Fibroblast of skin of abdomen (primary cell): ENCODE measurements around the gene RORB. TPM values are rescaled to one million over a fixed set of nuclear protein-coding genes. Genes with fewer than 3 reads are reported as not detected.
A peak's percentile ranks its signal among the peaks of the same experiment; 100 is the strongest.

Source experiments
- DNase-seq: peaks from one replicate; pipeline ENCODE4 v3.0.0-alpha.2; 2013
- polyA plus RNA-seq, 2 experiments: library from polyadenylated mRNA; unstranded; fragments of 120-200 nt; gene quantifications; one replicate each; pipeline ENCODE4 v1.2.1, GENCODE V29; 2013; ENCODE audit not compliant: insufficient read length in 2 of 2

The RORB gene
- polyA plus RNA-seq (2013, experiment 1 of 2; ENCODE audit: insufficient read length) = 0.03 TPM
- 0.02 TPM for polyA plus RNA-seq (2013, experiment 2 of 2; ENCODE audit: insufficient read length)

DNA sequence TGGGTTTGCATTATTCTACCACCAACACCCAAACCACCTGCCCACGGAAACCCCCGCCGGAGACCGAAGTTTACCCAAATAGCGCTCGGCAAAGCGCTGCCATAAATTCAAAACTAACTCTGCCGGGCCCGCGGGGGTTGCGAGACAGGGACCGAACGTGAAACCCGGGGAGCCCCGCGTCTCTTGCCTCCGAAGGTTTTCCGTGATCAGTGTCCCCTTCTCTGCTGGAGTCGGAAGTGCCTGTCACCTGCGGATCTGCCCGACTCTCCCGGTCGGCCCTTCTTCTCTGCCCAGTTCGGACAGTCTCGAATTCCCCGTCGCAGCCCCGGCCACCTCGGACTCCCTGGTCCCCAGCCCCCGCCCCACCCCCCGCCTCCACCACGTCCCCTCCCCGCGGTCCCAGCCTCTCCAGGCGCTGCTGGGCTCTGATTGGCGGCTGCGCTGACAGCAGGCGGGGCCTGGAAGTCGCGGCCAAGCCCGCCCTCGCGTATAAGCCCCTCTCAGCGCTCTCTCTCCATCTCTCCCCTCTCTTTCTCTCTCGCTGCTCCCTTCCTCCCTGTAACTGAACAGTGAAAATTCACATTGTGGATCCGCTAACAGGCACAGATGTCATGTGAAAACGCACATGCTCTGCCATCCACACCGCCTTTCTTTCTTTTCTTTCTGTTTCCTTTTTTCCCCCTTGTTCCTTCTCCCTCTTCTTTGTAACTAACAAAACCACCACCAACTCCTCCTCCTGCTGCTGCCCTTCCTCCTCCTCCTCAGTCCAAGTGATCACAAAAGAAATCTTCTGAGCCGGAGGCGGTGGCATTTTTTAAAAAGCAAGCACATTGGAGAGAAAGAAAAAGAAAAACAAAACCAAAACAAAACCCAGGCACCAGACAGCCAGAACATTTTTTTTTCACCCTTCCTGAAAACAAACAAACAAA is at the start of gene RORB:
Gene RORB (plus strand): TSS at position 517 of the 929 bp plus-strand sequence. CDS start 642 bp downstream, outside the sequence.
- DNase-seq = peak; percentile 29

DNA sequence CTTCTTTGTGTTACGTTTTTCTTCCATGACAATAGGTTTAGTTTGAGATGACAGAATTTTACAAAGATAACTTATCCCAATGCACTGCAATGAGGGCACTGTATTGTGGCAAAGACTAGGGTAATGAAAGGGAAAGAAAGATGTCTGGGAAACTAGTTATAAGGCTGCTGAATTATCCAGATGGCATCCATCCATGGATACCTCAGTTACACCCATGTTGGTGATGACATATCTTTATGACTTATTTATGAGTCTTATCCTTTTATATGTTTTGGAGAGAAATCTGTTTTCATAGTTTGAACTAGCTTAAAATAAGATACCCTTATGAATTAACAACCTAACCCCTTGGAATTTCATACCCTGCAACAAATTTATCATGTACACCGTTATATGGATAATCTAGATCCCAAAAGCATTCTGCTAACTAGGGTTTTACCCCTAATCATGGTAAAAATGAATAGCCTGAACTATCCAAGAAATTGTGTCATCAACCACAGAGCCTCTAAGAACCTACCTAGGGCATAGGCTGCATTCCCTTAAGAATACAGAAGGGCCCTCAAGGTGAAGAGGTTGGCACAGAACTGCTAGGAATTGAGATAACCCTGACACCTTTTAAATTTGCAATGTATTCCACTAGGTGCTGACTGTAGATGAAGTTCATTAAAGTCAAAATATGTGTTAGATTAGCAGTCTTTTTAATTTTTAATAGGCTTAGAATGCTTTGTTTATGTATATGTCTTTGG is 49.5 kb upstream of the RORB start:
- DNase-seq = no peak

DNA sequence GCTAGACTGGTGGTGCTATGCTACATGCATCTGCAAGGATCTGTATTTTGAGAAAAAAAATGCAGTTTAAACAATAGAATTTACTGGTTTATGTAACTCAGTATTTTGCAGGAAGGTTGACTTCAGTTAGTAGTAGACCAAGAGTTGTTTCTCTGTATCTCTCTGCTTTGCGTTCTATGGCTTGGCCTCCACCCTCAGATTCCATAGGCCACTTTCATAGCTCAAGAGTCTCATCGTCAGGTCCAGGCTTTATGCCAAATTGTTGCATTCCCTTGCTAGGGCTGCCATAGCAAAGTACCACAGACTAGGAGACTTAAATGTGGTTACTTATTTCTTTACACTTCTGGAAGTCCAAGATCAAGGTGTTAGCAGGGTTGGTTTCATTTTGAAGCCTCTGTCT is 48.1 kb upstream of the RORB start:
- DNase-seq = no peak

GRCh38 chr9:74458832-74459231 is 38.3 kb upstream of the RORB start:
- no peak for DNase-seq

GRCh38 chr9:74463825-74464224 is 33.3 kb upstream of the RORB start:
- DNase-seq = no peak

GRCh38 chr9:74478606-74479005 is 18.5 kb upstream of the RORB start:
- DNase-seq = no peak

DNA sequence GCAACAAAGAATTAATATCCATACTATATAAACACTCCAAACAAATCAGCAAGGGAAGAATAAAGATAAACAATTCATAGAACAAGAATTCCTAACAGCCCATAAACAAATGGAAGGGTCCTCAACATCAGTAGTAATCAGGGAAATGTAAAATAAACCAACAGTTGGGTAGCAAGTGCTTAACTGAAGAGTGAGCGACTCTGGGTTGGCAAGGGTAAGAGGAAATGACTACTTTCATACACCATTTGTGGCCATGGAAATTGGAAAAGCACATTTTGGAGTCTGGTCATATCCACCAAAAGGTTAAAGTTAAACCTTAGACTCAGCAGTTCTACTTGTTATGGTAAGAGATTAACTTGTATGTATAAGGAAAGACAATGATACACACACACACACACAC is 17.4 kb upstream of the RORB start:
- DNase-seq = no peak

DNA sequence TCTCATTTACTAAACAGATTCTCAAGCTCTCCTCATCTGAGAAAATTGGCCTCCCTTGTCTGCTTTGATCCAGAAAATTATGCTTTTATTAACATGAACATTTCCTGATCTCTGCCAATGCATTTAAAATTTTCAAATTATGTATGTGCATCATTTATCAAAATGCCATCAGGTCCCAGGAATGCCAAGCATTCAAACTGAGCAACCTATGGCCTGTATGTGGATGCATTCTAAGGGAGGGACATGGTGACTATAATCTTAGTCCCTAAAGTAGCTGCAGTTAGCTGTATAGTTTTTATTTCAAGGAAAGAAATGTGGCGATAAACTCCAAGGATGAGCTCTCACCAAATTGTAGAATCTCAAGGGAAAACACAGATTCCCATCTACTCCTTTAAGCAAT is 9.7 kb upstream of the RORB start:
- DNase-seq = no peak

GRCh38 chr9:74493512-74493911 is 3.6 kb upstream of the RORB start:
- DNase-seq = no peak

DNA sequence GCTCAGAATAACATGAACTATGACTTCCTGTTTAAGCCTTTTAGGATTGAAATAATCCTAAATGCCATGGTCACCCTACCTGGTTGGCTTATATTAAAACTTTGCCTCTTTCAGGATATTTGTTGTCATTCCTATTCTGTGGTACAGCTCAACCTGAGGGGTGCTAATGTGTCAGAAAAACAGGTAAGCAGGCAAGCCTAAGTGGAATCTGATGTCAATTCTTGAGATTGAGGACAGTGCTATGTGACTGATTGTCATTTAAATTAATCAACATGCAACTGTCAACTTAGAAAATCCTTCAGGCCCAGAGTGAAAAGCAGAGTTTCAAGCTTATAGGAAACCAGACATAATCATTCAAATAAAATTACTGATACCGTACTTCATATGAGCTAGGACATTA is 2.6 kb upstream of the RORB start:
- no peak for DNase-seq

DNA sequence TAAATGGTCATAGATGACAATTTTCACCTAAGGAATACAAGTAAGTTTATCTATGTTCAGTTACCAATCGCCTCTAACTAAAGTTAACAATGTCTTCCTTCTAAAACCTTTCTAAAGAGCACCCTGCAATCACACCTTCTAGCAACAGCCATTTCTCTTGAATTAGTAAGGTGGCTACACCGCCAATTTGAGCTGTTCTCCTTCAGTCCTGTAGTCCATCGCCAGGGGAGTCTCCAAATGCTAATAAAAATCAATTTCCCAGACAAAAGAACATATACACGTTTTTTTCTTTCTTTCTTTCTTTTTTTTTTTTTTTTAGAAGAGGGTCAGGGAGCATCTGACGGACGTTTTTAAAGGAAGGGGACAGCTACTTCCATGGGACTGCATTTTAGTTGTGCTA is 729 bp upstream of the RORB start:
- DNase-seq = no peak

DNA sequence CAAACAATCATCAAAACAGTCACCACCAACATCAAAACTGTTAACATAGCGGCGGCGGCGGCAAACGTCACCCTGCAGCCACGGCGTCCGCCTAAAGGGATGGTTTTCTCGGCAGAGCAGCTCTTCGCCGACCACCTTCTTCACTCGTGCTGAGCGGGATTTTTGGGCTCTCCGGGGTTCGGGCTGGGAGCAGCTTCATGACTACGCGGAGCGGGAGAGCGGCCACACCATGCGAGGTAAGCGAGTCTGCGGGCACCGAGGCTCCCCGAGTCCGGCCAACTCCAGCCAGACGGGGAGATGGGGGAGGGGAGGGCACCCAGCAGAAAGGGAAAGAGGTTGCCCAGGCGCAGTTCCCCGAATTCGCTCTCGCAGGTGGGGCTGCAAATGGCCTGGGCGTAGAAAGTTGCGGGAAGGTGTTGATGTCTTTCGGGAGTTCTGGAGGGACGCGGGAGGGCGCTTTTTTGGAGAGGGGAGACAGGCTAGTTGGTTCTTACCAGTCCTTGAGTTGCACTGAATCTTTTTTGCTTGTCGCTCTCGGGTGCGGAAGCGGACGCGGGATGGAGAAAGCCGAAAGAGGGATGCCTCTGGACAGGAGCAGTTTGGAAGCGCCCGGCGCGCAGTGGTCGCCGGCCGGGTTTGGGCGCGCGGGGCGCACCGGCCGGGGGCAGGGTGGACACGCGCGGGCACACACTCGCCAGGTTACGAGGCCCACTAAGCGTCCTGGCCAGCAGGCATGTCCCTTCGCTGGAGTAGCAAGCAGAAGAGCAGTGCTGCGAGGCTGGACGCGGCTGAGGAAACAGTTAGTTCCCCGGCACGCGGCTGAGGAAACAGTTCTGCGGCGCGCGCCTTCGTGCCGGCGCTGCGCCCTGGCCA is 849 bp downstream of the RORB start:
- DNase-seq = peak; percentile 6

- DNase-seq = no peak
Observed at GRCh38 chr9:74498621-74499095, 1.5 kb downstream of the RORB start.

GRCh38 chr9:74499111-74499601 is 2.0 kb downstream of the RORB start:
- DNase-seq = no peak

- no peak for DNase-seq
Observed at GRCh38 chr9:74499770-74500583, 2.8 kb downstream of the RORB start.

GRCh38 chr9:74500584-74500924 is 3.4 kb downstream of the RORB start:
- DNase-seq = no peak

DNA sequence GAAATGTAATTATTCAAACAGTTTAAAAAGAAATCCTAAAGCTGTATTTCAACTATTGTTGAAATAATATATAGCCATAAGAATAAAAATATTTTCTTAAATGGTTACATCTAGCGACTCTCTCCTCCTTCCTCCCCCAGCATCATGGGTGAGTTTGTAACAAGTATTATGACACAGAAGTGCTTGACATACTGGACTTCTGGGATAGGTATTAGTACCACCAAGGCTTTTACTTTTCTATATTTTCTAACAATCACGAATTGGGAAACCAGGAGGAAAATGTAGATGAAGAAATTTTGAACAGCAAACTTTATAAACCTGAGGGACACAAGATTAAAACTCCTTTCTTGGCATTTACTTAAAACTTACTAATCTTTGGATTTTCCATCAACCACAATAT is 4.4 kb downstream of the RORB start:
- no peak for DNase-seq

DNA sequence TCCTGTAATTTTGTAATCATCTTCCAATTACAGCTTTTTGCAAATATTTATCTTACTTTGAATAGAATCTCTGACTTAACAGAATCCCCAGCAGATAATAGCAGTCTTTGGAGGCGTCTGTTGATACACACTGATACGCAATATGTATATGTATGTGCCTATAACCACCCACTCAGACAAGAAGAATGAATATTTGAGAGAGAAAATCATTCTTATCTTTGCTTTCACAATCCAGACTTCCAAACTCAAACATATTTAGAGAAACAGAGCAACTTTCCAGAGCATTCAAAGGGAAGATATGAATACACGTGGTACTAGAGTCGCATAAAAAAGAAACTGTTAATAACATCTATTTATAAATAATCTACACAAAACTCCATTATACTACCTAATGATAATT is 6.1 kb downstream of the RORB start:
- DNase-seq = no peak

GRCh38 chr9:74503666-74504065 is 6.5 kb downstream of the RORB start:
- no peak for DNase-seq

DNA sequence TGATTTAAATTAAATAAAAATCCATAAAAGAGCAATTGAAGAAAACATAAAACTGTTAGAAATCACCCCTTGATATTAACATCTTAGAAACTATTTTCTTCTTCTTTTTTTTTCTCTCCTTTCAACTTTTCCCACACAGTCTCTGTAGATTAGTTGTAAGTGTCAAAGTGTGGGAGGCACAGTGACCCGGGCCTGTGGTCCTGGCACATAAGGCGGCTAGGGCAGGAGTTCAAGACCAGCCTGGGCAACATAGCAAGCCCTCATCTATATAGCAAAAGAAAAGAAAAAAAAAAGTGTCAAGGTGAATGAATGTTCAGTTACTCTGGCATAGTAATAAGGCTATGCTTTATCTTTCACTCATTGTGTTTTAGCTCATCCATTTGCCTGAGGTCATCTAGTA is 14.2 kb downstream of the RORB start:
- no peak for DNase-seq

DNA sequence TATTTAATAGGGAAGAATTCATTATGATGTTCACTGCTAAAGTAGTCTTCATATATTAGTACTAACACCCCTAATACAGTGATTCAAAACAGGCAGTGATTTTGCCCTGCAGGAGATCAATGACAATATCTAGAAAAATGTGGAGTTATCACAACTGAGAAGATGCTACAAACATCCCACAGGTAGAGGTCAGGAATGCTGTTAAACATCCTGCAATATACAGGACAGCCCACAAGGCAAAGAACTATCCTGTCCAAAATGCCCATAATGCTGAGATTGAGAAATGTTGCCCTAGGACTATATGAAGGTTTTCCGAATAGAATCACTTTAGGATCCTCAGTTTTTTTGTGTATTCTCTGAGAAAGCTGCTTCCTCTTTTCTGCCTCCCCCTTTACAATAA is 15.3 kb downstream of the RORB start:
- no peak for DNase-seq

DNA sequence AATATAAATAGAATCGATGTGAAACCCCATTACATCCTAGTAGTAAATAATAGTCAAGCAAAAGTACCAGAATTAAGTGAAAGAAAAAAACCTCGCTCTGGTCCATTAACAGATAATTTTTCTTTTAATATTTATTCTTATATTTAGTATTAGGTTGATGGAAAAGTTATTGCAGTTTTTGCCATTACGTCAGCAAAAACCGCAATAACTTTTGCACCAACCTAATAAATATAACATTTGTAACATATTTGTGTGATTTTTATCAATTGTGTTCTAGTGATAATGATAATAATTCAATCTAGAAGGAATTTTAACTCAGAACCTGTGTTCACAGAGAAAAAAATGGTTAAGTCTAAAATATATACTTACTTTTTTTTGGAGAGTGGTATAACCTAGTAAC is 16.1 kb downstream of the RORB start:
- DNase-seq = no peak
